Esophagus squamous epithelium (tissue), 4 donors: Measurements from ENCODE around the gene KRT40.

Experiments
- POLR2A ChIP-seq, 4 donors: fragments of 450-650 bp; IDR thresholded peaks; one replicate each; pipeline ENCODE4 v1.6.1; 2017; ENCODE audit warnings: antibody characterized with exemption in 4 of 4, mild to moderate bottlenecking in 4 of 4, moderate library complexity in 3 of 4
- TF ChIP-seq, protein P1 (sequence below), 6 experiments: fragments of 450-650 bp in 4 of 6; fragments of 200-600 bp in 2 of 6; sonication (generic) in 2 of 6; IDR thresholded peaks; one replicate each; pipeline ENCODE4 v1.5.1; 2016 to 2019; ENCODE audit warnings: antibody characterized with exemption in 6 of 6, mild to moderate bottlenecking in 4 of 6, moderate library complexity in 4 of 6

DNA sequence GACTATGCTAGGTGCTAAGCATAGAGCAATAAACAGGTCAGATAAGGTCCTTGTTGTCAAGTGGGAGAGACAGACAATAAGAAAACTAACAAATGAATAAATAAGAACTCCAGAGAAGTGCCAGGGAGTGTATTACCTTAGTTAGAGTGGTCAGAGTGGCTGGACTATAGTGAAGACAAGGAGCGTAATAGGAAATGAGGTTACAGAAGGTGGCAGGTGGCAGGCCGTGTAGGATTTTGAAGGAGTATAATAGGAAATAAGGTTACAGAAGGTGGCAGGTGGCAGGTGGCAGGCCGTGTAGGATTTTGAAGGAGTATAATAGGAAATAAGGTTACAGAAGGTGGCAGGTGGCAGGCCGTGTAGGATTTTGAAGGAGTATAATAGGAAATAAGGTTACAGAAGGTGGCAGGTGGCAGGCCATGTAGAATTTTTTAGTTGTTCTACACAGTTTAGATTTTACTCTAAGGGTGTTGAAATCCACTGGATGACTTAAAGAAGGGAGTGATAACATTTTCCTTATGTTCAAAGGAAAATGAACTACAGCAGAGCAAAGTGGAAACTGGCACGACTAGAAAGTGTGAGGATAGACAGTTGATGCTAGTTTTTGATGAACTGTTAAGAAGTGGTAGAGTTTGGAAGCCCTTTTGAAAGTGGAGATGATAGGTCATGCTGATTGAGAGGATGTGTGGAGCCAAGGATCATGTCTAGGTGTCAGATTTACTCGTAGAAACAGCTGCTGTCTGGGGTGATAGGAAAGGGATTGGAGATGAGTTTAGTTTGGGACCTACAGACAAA, 28.4 kb upstream of the KRT40 start:
- TF ChIP-seq, protein P1, sequence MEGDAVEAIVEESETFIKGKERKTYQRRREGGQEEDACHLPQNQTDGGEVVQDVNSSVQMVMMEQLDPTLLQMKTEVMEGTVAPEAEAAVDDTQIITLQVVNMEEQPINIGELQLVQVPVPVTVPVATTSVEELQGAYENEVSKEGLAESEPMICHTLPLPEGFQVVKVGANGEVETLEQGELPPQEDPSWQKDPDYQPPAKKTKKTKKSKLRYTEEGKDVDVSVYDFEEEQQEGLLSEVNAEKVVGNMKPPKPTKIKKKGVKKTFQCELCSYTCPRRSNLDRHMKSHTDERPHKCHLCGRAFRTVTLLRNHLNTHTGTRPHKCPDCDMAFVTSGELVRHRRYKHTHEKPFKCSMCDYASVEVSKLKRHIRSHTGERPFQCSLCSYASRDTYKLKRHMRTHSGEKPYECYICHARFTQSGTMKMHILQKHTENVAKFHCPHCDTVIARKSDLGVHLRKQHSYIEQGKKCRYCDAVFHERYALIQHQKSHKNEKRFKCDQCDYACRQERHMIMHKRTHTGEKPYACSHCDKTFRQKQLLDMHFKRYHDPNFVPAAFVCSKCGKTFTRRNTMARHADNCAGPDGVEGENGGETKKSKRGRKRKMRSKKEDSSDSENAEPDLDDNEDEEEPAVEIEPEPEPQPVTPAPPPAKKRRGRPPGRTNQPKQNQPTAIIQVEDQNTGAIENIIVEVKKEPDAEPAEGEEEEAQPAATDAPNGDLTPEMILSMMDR (IDR thresholded peaks at IDR 0.05): no peak
- no peak for TF ChIP-seq POLR2A (IDR thresholded peaks at IDR 0.05)
